ENCODE measurements around the gene GPAT2. TPM values are rescaled to one million over a fixed set of nuclear protein-coding genes. Genes with fewer than 3 reads are reported as not detected.
"Not testable (repeated sequence)": the region's sequence is repeated elsewhere in the genome, so short reads cannot be mapped to it uniquely, and the experiment has no call there.

GPAT2 gene
- total RNA-seq, 4 donors from 2014 or later = 0.38 to 3.6 (median 1.4) TPM

DNA sequence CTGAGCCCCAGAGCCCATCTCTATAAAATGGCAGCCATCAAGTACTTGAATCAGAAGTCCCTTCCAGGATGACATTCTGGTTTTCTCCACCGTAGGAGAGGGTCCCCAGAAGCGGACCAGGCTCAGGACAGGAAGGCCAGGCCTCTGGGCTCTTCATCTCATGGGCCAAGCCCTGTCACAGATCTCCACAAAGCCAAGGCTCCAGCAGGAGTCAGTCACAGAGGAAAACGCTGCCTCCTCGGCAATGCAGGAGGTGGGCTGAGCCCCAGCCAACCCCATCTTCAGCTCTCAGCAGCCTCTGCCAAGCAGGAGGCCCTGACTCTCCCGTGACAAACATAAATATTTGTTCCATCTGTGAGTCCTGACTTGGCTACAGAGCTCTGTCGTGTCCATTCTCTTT, 39.4 kb upstream of the GPAT2 start:
- 74 to 82% methylated on average over 5 to 6 of the region's 6 CpGs for WGBS, 2 donors
- intact Hi-C loops (cut with DNase I; ENCODE audit: low total_unique reads) = no loop called here
- no peak overlapping the region for H3K4me3 ChIP-seq (ENCODE audit: low read depth, poor library complexity, severe bottlenecking)
- peak in 1 of 2 donors; percentile 63 for DNase-seq (ENCODE audit: low spot score in 2 of 2)
- TF ChIP-seq, protein P1, sequence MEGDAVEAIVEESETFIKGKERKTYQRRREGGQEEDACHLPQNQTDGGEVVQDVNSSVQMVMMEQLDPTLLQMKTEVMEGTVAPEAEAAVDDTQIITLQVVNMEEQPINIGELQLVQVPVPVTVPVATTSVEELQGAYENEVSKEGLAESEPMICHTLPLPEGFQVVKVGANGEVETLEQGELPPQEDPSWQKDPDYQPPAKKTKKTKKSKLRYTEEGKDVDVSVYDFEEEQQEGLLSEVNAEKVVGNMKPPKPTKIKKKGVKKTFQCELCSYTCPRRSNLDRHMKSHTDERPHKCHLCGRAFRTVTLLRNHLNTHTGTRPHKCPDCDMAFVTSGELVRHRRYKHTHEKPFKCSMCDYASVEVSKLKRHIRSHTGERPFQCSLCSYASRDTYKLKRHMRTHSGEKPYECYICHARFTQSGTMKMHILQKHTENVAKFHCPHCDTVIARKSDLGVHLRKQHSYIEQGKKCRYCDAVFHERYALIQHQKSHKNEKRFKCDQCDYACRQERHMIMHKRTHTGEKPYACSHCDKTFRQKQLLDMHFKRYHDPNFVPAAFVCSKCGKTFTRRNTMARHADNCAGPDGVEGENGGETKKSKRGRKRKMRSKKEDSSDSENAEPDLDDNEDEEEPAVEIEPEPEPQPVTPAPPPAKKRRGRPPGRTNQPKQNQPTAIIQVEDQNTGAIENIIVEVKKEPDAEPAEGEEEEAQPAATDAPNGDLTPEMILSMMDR (IDR thresholded peaks at IDR 0.05) = no peak
- TF ChIP-seq POLR2A (IDR thresholded peaks at IDR 0.05) = no peak

DNA sequence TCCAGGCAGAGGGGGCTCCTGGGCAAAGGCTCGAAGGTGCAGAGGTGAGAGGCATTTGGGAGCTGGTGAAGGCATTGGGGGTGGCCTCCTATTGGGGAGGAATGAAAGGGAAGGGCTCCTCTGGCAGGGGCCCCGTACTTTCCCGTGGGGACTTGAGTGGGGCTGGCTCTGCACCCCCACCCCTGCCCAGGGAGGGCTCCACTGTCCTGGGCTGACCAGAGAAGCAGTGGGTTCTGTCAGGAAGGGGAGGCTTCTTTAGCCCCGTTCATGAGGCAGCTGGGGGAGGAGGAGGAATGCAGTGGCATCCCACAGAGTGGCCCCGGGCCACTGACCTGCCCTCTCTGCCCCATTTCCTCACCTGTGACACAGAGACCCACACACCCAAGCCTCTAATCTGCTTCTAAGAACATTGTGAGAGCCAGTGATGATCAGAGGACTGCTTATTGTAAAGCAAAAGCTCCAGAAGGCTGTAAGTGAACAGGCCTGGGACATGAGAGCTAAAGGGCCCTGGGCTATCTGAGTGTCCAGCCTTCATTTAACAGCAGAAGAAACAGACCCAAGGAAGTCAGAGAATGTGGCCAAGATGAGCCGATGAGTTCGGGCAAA, 38.6 kb upstream of the GPAT2 start:
- DNase-seq (ENCODE audit: low spot score in 2 of 2) = no peak
- no peak for TF ChIP-seq POLR2A (IDR thresholded peaks at IDR 0.05)
- H3K4me3 ChIP-seq (ENCODE audit: low read depth, poor library complexity, severe bottlenecking) = no peak overlapping the region
- intact Hi-C loops (cut with DNase I; ENCODE audit: low total_unique reads) = no loop called here
- WGBS, 2 donors = 76 to 78% methylated on average over 7 of the region's 7 CpGs

DNA sequence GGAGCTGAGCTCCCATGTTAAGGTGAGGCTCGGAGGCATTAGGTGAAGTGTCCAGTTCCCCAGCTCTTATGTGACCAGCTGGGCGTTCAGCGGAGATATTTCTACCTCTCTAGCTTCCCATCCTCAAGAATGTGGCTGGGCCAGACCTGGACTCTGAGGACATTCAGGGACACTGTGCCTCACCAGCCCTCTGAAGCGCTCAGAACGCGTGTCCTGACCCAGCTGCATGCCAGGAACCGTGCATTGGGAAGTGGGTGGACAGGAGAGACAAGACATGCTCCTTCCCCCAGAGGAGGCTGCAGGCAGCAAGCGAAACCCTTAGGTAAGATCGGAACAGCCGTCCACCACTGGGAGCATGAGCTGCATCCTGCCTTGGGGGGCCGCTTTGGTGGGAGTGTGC, 38.0 kb upstream of the GPAT2 start:
- TF ChIP-seq, protein P1 (IDR thresholded peaks at IDR 0.05) = no peak
- no peak for TF ChIP-seq POLR2A (IDR thresholded peaks at IDR 0.05)
- H3K4me3 ChIP-seq (ENCODE audit: low read depth, poor library complexity, severe bottlenecking) = no peak overlapping the region
- 92 to 93% methylated on average over 10 to 11 of the region's 11 CpGs for whole genome bisulfite sequencing, 2 donors
- DNase-seq (ENCODE audit: low spot score in 2 of 2) = no peak
- intact Hi-C loops (cut with DNase I; ENCODE audit: low total_unique reads) = no loop called here

DNA sequence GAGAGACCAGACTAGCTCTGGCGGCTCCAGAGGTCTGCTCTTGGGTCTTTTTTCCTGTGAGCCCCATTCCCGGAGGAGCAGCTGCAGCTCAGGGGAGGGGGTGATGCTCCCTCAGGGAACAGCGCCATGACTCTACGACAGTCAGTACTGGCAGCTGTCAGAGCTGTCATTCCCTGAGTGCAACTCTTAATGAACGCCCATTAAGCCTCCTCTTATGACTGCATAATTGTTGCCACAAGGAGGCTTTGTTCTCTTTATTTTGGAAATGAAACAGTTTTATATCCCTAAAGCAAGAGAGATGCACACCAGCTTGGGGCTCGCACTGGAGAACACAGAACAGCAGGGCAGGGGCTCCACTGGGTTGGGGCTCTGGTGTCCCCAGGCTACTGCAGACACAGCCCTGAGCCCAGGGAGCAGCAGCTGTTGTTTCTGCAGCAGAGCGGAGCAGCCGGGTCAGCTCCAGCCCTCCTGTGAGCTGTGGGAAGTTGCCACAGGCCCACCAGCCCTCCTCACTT, 37.3 kb upstream of the GPAT2 start:
- DNase-seq (ENCODE audit: low spot score in 2 of 2); H3K4me3 ChIP-seq (ENCODE audit: low read depth, poor library complexity, severe bottlenecking); intact Hi-C loops (cut with DNase I; ENCODE audit: low total_unique reads): not testable (repeated sequence)
- WGBS, 2 donors = 62% methylated on average over 6 to 7 of the region's 8 CpGs

DNA sequence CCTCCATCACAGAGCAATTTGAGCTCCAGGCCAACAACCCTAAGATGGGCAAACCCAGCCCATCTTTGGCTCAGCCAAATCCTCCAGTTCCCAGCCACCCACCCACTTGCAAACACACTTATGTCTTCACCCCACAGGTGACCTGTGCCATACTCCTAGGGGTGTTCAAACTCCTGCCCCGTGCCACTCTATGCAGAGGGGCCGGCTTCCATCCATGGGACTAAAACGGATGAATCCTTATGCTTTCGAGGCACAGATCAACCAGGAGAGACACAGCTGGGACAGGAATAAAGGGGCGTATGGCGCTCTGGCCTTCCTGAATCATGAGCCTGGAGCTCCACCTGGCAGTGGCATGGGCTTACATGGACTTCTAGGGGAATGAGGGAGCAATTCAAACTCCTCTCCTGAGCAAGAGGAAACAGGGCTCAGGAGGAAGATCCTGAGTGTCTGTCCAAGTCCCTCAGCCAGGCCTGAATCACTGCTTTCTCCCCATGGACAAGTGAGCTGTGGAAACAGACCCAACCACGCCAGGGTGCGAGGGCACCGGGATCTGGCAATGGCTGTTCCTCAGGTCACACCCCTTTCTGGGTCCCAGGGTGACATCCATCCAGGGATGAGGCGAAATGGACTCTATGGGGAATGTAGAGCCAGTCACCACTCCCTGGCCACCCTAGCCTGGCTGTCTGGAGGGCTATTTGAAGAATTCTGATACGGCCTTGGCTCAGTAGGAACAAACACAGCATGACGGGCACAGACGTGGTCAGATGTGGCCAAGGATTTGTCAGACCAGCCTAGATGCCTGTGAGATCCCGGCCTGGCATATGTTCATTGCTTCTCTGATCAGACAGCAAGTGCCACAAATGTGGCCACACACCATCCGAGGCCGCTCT, 36.6 kb upstream of the GPAT2 start:
- DNase-seq (ENCODE audit: low spot score in 2 of 2) = peak in 1 of 2 donors; percentile 75
- H3K4me3 ChIP-seq (ENCODE audit: low read depth, poor library complexity, severe bottlenecking); intact Hi-C loops (cut with DNase I; ENCODE audit: low total_unique reads): not testable (repeated sequence)
- WGBS, 2 donors = 92 to 100% methylated on average over 10 to 16 of the region's 16 CpGs

DNA sequence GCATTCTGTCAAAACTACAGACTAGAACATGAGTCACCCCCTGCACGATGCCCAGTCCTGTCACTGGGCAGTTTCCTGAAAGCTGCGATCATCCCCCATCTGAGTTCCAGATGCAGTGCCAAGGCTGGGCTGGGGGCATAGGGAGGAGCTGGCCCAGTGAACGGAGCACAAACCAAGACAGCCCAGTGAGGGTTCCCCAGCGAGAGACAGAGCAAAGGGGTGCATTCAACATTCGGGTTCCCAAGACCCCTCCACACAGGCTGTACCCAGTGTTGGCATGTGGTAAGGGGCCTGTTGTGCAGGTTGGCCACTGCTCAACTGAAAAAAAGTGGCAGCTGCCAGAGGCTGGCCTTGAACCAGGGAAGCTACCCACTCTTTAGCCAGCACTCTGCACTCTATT, 35.6 kb upstream of the GPAT2 start:
- intact Hi-C loops (cut with DNase I; ENCODE audit: low total_unique reads); H3K4me3 ChIP-seq (ENCODE audit: low read depth, poor library complexity, severe bottlenecking): not testable (repeated sequence)
- peak in 1 of 2 donors; percentile 26 for DNase-seq (ENCODE audit: low spot score in 2 of 2)
- 87 to 99% methylated on average over 5 of the region's 5 CpGs for WGBS, 2 donors

DNA sequence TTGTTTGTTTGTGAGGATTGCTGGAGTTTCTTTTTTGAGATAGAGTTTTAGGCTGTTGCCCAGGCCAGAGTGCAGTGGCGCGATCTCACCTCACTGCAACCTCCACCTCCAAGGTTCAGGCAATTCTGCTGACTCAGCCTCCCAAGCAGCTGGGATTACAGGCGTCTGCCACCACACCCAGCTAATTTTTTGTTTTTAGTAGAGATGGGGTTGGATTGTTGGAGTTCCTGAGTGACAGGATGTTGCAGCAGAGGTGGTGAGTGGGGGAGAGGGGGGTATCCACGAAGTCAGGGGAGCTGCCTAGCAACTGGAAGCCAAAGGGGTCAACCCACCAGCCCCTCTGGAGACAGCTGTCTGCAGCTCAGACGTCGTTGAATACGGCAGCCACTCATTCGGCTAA, 35.2 kb upstream of the GPAT2 start:
- WGBS, 2 donors = 75 to 78% methylated on average over 5 of the region's 8 CpGs
- DNase-seq (ENCODE audit: low spot score in 2 of 2); intact Hi-C loops (cut with DNase I; ENCODE audit: low total_unique reads); H3K4me3 ChIP-seq (ENCODE audit: low read depth, poor library complexity, severe bottlenecking): not testable (repeated sequence)

DNA sequence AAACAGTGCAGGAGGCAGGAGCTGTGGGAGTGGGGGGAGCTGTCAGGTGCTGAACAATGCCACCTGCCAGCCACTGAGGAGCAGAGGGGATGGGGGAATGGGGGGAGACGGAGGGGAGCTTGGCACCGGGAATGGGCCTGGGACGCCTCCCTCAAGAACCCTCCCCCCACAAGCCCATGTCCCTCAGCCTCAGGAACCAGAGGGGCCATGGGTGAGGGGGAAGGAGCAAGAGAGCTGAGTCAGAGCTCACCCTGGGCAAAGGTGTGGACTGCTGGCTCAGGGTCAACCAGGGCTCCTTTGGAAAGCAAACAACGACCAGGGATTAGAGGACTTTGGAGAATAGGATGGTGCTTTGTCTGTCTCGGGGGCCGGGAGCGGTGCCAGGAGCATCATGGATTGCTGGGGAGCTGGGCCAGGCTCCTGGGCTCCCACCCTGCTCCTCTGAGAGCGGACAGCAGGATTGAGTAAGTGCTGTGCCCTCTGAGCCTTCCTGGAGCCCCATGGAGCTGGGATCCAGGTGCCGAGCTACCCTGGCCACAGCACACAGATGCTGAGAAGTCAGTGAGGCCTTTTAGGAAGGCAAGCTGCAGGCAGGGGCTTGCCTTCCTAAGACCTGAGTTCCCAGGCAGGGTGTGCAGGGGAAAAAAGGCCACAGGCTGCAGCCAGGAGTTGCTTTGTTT, 33.3 kb upstream of the GPAT2 start:
- 55 to 60% methylated on average over 9 of the region's 9 CpGs for WGBS, 2 donors
- H3K4me3 ChIP-seq (ENCODE audit: low read depth, poor library complexity, severe bottlenecking); intact Hi-C loops (cut with DNase I; ENCODE audit: low total_unique reads): not testable (repeated sequence)
- DNase-seq (ENCODE audit: low spot score in 2 of 2) = peak in 1 of 2 donors; percentile 79

DNA sequence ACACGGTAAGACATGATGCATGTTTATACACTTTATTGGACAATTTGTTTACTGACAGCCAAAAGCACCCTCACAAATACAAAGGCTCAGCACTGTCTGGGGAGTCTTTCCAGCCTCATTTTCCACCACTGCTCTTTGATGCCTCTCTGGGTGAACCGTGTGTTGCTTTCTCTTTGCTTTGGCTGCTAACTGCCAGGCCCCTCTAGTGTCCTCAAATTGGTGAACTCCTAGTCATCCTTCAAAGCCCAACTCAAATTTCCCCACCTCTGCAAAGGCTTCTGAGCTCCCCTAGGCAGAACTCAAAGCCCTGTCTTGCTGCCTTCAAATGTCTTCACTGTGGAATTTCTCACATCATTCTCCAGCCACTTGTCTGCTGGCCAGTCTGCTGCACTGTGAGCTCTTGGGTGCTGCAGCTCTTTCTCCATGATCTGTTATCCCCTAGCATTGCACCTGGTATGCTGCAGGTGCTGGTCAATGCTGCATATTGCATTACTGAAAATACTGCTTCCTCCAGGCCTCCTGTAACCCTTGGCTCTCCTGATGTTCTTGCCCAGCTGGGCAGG, 32.5 kb upstream of the GPAT2 start:
- H3K4me3 ChIP-seq (ENCODE audit: low read depth, poor library complexity, severe bottlenecking); intact Hi-C loops (cut with DNase I; ENCODE audit: low total_unique reads): not testable (repeated sequence)
- whole genome bisulfite sequencing, 2 donors = 75 to 87% methylated on average over 2 of the region's 2 CpGs
- DNase-seq (ENCODE audit: low spot score in 2 of 2) = peak in 1 of 2 donors; percentile 31

DNA sequence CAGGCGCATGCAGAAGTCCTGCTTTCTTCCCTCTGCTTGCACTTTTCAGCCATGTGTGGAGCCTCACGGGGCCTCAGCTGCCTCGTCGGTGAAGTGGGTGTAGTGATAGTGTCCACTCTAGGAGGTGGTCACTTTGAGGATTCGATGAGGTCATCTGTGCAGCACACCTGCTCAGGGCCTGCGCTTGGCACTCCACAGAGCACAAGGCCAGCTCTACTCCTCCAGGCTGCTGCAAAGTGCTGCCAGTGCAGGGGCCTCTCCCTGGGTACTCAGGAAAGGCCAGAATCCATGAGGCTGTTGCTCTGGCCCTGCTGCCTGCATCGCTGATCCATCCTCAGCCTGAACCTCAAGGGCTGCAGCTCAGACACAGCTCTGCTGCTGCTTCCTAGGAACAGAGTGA, 31.8 kb upstream of the GPAT2 start:
- WGBS, 2 donors = 90 to 100% methylated on average over 3 to 6 of the region's 7 CpGs
- DNase-seq (ENCODE audit: low spot score in 2 of 2); intact Hi-C loops (cut with DNase I; ENCODE audit: low total_unique reads); H3K4me3 ChIP-seq (ENCODE audit: low read depth, poor library complexity, severe bottlenecking): not testable (repeated sequence)

DNA sequence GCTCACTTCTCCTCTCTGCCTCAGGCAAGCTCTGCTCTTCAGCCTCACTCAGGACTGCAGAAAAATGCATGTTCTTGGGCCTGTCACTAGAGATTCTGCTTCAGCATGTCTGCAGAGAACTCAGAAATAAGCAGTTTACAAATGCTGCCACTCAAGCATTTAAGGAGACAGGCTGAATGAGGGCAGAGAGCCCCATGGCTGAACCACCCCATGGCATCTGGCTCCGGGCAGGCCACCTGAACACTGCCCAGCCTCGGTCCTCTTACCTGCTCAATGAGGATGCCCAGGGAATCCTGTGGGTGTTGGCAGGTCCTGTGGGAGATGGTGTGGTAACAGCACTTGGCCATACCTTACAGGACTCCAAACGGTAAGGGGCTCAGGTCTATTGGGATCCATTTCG, 31.2 kb upstream of the GPAT2 start:
- peak in 1 of 2 donors; percentile 48 for DNase-seq (ENCODE audit: low spot score in 2 of 2)
- H3K4me3 ChIP-seq (ENCODE audit: low read depth, poor library complexity, severe bottlenecking); intact Hi-C loops (cut with DNase I; ENCODE audit: low total_unique reads): not testable (repeated sequence)
- WGBS, 2 donors = 86 to 87% methylated on average over 4 of the region's 4 CpGs

Data from lower leg skin (tissue), 4 donors.